Osteoblast (primary cell): ENCODE results near the gene SAMD4A. TPM values are rescaled to one million over a fixed set of nuclear protein-coding genes. Genes with fewer than 3 reads are reported as not detected.

Experiments used
- DNase-seq: peaks from one replicate; pipeline ENCODE4 v3.0.0; 2011; ENCODE audit warnings: low spot score, mixed read lengths; ENCODE audit not compliant: insufficient read length; ENCODE audit errors: missing footprints
- H2AFZ ChIP-seq: 2 replicates; pipeline ENCODE4 v1.6.0; 2011; ENCODE audit warnings: mild to moderate bottlenecking, low read length
- H3K27ac ChIP-seq: 2 replicates; pipeline ENCODE4 v1.5.1; 2011; ENCODE audit warnings: mild to moderate bottlenecking, low read depth, low read length, moderate library complexity
- H3K27me3 ChIP-seq: 2 replicates; pipeline ENCODE4 v1.6.0; 2012; ENCODE audit warnings: mild to moderate bottlenecking, control low read depth, inconsistent platforms, low read length, moderate library complexity; ENCODE audit not compliant: insufficient read depth
- H3K36me3 ChIP-seq: 2 replicates; pipeline ENCODE4 v1.5.1; 2011; ENCODE audit warnings: mild to moderate bottlenecking, low read length, control low read depth, moderate library complexity; ENCODE audit not compliant: insufficient read depth
- H3K4me1 ChIP-seq: 2 replicates; pipeline ENCODE4 v1.5.1; 2011; ENCODE audit warnings: mild to moderate bottlenecking, low read length, control low read depth, moderate library complexity; ENCODE audit not compliant: insufficient read depth
- H3K4me2 ChIP-seq: 2 replicates; pipeline ENCODE4 v1.6.0; 2011; ENCODE audit warnings: mild to moderate bottlenecking, low read length; ENCODE audit not compliant: insufficient read depth
- H3K4me3 ChIP-seq: fragments of 200-600 bp; sonication (generic); 3 replicates; pipeline ENCODE4 v1.5.1; 2012; ENCODE audit warnings: mild to moderate bottlenecking, low read length, inconsistent platforms; ENCODE audit not compliant: insufficient read depth
- H3K79me2 ChIP-seq: 2 replicates; pipeline ENCODE4 v1.6.0; 2012; ENCODE audit warnings: mild to moderate bottlenecking, low read length, control low read depth, inconsistent platforms; ENCODE audit not compliant: insufficient read depth
- H3K9me3 ChIP-seq: 2 replicates; pipeline ENCODE4 v1.5.1; 2011; ENCODE audit warnings: low read depth, low read length, control low read depth
- H4K20me1 ChIP-seq: 2 replicates; pipeline ENCODE4 v1.6.0; 2012; ENCODE audit warnings: mild to moderate bottlenecking, low read length, control low read depth; ENCODE audit not compliant: insufficient read depth
- CTCF ChIP-seq: IDR thresholded peaks from 2 replicates; pipeline ENCODE4 v1.5.1; 2011; ENCODE audit warnings: mild to moderate bottlenecking, low read depth, low read length, moderate library complexity; ENCODE audit errors: extremely low read depth
- total RNA-seq: library from RNA; depleted of rRNA; stranded (reverse); fragments of >200 nt; gene quantifications from 2 replicates; pipeline ENCODE4 v1.2.3, GENCODE V29; 2012

The SAMD4A gene
- total RNA-seq, 1 donor, result 26.1 TPM

GRCh38 chr14:54574528-54574927 lies 7.6 kb downstream of the SAMD4A start:
- peaks cover 24% of the 10 kb centered on the region for H3K4me1 ChIP-seq
- no peak overlapping the region for H3K4me3 ChIP-seq
- H3K36me3 ChIP-seq, result peaks cover 13% of the 10 kb centered on the region
- H3K9me3 ChIP-seq, result no peaks in the 10 kb centered on the region
- no peak overlapping the region for H3K4me2 ChIP-seq
- no peak overlapping the region for H2AFZ ChIP-seq
- TF ChIP-seq CTCF, result no peak
- H3K79me2 ChIP-seq, result peaks cover 90% of the 10 kb centered on the region
- peaks cover 18% of the 10 kb centered on the region for H4K20me1 ChIP-seq
- no peak overlapping the region for H3K27ac ChIP-seq
- no peak for DNase-seq
- H3K27me3 ChIP-seq, result no peaks in the 10 kb centered on the region

GRCh38 chr14:54577494-54577893 lies 10.6 kb downstream of the SAMD4A start:
- Histone ChIP-seq H3K9me3 (no peaks in the 10 kb centered on the region), H3K4me3 (no peak overlapping the region), H3K4me1 (peaks cover 6% of the 10 kb centered on the region), H3K27ac (no peak overlapping the region), H3K79me2 (peaks cover 93% of the 10 kb centered on the region), H4K20me1 (peaks cover 29% of the 10 kb centered on the region), H3K4me2 (no peak overlapping the region), H2AFZ (no peak overlapping the region), H3K36me3 (peaks cover 15% of the 10 kb centered on the region), H3K27me3 (no peaks in the 10 kb centered on the region)
- DNase-seq, result no peak
- no peak for TF ChIP-seq CTCF

DNA sequence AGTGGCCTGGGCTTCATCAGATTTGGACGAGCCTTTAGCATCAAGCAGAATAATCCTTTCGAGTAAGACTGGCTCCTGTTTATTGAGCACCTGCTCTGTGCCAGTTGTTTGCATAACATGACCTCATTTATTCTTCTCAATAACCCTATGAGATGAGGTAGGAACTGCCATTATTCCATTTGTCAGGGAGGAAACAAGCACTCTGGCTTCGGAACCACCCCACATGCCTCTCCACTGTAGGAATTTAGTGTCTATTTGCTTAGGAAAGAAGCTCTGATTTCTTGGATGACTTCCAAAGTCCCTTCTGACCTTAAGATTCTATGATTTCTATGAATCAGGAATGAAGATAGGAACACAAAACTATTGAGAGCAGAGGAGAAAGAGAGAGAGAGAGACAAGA lies 11.0 kb downstream of the SAMD4A start:
- Histone ChIP-seq H3K4me2 (no peak overlapping the region), H3K27ac (no peak overlapping the region), H4K20me1 (peaks cover 29% of the 10 kb centered on the region)

GRCh38 chr14:54579621-54580020 lies 12.7 kb downstream of the SAMD4A start:
- peaks cover 93% of the 10 kb centered on the region for H3K79me2 ChIP-seq
- DNase-seq, result no peak
- no peak overlapping the region for H2AFZ ChIP-seq
- H3K4me3 ChIP-seq, result no peak overlapping the region
- peaks cover 4% of the 10 kb centered on the region for H3K36me3 ChIP-seq
- H3K27me3 ChIP-seq, result no peaks in the 10 kb centered on the region
- TF ChIP-seq CTCF, result no peak
- peaks cover 6% of the 10 kb centered on the region for H3K4me1 ChIP-seq
- no peak overlapping the region for H3K4me2 ChIP-seq
- H4K20me1 ChIP-seq, result peaks cover 29% of the 10 kb centered on the region
- H3K27ac ChIP-seq, result no peak overlapping the region
- no peaks in the 10 kb centered on the region for H3K9me3 ChIP-seq

More for the DNA sequence above, 11.0 kb downstream of the SAMD4A start:
- Histone ChIP-seq H3K27me3 (no peaks in the 10 kb centered on the region), H3K79me2 (peaks cover 94% of the 10 kb centered on the region), H3K9me3 (no peaks in the 10 kb centered on the region), H3K4me1 (peaks cover 6% of the 10 kb centered on the region), H2AFZ (no peak overlapping the region), H3K4me3 (no peak overlapping the region), H3K36me3 (peaks cover 15% of the 10 kb centered on the region)
- TF ChIP-seq CTCF, result no peak
- DNase-seq, result no peak
